ENCODE measurements around the gene GFOD2.

GFOD2 gene

DNA sequence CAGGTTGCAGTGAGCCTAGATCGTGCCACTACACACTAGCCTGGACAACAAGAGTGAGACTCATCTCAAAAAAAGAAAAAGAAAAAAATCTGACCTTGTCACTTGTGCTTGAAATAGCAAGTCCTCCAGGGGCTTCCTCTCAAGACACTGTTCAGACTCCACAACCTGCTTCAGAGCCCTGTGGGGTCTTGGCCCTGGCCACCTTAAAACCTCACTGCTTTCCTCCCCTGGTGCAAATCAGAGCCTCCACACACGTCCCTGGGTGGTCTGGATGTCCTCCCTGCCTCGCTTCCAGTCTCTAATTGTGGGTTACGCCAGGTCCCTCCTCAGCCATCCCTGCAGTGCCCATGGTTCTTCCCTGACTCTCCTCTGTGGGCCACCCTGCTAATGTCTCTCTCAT, 63.8 kb downstream of the GFOD2 start:
- POLR2A ChIA-PET (ENCODE audit: low non-redundant PET), result no interaction called here
- H3K27ac ChIP-seq, result no peak overlapping the region
- CTCF ChIA-PET, result no interaction called here
- TF ChIP-seq, protein P1, sequence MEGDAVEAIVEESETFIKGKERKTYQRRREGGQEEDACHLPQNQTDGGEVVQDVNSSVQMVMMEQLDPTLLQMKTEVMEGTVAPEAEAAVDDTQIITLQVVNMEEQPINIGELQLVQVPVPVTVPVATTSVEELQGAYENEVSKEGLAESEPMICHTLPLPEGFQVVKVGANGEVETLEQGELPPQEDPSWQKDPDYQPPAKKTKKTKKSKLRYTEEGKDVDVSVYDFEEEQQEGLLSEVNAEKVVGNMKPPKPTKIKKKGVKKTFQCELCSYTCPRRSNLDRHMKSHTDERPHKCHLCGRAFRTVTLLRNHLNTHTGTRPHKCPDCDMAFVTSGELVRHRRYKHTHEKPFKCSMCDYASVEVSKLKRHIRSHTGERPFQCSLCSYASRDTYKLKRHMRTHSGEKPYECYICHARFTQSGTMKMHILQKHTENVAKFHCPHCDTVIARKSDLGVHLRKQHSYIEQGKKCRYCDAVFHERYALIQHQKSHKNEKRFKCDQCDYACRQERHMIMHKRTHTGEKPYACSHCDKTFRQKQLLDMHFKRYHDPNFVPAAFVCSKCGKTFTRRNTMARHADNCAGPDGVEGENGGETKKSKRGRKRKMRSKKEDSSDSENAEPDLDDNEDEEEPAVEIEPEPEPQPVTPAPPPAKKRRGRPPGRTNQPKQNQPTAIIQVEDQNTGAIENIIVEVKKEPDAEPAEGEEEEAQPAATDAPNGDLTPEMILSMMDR (conservative IDR thresholded peaks at IDR 0.05; ENCODE audit: low read depth), result no peak
- no peak for DNase-seq (ENCODE audit: low spot score)

DNA sequence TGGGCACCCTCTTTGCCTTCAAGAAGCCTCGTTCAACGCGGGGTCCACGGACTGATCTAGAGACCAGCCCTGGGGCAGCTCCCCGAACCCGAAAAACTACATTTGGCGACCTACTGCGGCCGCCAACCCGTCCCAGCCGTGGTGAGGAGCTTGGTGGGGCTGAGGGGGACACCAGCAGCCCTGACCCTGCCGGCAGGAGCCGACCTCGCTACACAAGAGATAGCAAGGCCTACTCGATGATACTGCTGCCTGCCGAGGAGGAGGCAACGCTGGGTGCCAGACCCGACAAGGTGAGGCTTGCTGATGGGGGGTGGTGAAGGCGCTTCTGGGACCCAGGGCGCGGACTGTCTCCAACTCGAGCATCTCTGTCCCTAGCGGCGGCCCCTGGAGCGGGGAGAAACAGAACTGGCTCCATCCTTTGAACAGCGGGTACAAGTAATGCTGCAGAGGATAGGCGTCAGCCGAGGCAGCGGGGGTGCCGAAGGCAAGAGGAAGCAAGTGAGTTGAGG, 64.7 kb downstream of the GFOD2 start:
- TF ChIP-seq, protein P1 (conservative IDR thresholded peaks at IDR 0.05; ENCODE audit: low read depth), result no peak
- ChIA-PET CTCF (no interaction called here), POLR2A (ENCODE audit: low non-redundant PET) (no interaction called here)
- H3K27ac ChIP-seq, result no peak overlapping the region
- DNase-seq (ENCODE audit: low spot score), result no peak

DNA sequence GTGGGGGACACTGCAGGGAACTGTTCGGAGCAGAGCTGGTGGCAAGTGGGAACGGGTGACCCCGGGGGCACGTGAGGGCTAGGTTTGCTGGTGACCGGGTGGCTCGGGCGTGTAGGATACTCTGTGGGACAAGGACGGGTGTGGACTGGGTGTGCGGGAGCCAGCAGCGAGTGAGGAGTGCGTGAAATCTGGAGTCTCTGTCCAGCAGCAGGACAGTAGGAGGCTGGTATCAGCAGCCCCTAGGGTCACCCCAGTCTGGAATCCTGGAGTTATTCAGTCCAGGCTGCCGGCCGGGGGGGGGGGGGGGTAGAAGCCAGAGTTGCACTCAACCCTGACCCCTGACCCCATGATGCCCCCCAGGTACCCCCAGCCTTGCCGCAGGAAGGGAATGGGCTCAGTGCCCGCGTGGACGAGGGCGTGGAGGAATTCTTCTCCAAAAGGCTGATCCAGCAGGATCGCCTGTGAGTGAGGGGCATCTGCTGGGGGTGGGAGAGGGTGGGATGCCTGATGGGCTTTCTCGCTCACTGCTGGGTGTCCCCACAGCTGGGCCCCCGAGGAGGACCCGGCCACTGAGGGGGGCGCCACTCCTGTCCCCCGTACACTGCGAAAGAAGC, 65.2 kb downstream of the GFOD2 start:
- TF ChIP-seq, protein P1 (conservative IDR thresholded peaks at IDR 0.05; ENCODE audit: low read depth), result no peak
- POLR2A ChIA-PET (ENCODE audit: low non-redundant PET), result no interaction called here
- no peak overlapping the region for H3K27ac ChIP-seq
- no peak for DNase-seq (ENCODE audit: low spot score)
- CTCF ChIA-PET, result no interaction called here

DNA sequence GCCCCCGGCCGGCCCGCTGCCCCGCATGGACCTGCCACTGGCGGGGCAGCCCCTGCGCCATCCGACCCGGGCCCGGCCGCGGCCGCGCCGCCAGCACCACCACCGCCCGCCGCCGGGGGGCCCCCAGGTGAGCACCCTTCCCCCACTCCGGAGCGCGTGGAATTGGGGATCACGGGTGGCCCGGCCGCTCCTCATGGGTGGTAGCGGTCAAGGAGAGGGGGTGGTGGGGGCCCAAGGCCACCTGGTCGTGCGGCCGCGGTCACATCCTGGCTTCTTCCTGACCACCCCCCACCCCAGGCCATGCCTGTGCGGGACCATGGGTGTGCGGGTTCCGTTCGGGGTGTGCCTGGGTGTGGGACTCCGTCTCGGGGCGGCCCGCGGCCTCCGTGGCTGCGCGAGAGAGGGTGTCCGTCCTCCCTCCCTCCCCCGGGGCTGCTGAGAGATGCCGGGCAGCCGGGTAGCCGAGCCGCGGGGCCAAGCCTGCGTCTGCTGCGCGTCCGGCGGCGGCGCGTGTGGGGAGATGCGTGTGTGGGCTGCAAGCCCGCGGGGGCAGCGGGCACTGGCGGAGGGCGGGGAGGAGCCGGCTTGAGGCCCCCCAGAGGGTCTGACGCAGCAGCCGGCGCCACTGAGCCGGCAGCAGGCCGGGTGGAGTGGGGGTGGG, 65.9 kb downstream of the GFOD2 start:
- ChIA-PET CTCF (interaction anchor here (0.9 to 1.1 kb wide), 2 partner anchors 90 to 132 kb away, joined by 3 to 4 read pairs; no protein-coding TSS in a partner anchor), POLR2A (ENCODE audit: low non-redundant PET) (no interaction called here)
- DNase-seq (ENCODE audit: low spot score), result no peak
- no peak overlapping the region for H3K27ac ChIP-seq
- TF ChIP-seq, protein P1 (conservative IDR thresholded peaks at IDR 0.05; ENCODE audit: low read depth), result peak; percentile 37

DNA sequence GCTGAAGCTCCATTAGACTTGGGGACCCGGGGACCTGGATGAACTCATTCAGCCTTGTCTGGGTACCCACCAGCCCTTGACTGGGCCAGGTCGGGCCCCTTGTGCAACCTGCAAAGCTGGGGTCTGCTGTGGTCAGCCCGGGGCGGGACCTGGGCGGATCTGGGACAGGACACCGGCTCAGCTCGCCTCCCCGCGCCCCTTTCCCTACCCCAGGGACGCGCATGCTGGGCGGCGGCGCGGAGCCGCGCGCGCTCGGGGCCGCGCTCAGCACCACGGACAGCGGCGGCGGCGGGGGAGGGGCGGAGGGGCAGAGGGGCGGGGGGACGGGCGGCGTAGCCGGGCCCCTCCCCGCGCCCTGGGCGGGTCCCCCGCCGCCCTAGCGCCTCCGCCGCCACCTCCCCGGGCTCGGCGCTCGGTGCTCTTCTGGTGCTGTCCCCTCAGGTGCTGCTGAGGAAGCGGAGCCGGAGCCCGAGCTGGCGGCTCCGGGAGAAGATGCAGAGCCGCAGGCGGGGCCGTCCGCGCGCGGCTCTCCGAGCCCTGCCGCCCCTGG, 66.5 kb downstream of the GFOD2 start:
- DNase-seq (ENCODE audit: low spot score), result peak; percentile 66
- H3K27ac ChIP-seq, result no peak overlapping the region
- CTCF ChIA-PET, result interaction anchor here (0.6 to 1.1 kb wide), 4 partner anchors 20 to 210 kb away, joined by 3 to 4 read pairs (median 3); no protein-coding TSS in a partner anchor
- TF ChIP-seq, protein P1 (conservative IDR thresholded peaks at IDR 0.05; ENCODE audit: low read depth), result no peak
- POLR2A ChIA-PET (ENCODE audit: low non-redundant PET), result no interaction called here

DNA sequence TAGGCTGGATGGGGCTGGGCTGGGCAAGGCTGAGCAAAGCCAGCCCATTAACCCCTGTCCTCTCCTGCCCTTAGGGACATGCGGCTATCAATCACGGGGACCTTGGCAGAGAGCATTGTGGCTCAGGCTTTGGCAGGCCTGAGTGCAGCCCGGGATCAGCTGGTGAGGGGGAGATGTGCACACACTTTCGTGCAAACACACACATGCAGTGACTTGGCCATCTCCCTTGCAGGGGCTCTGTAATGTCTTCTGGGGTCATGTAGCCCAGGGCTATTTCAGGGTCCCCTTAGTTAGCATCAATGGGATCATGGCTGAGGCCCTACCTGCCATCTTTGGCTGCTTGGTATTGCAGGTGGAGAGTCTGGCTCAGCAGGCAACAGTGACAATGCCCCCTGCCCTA, 67.3 kb downstream of the GFOD2 start:
- H3K27ac ChIP-seq, result no peak overlapping the region
- no peak for DNase-seq (ENCODE audit: low spot score)
- ChIA-PET POLR2A (ENCODE audit: low non-redundant PET) (no interaction called here), CTCF (interaction anchor here (0.5 to 1.1 kb wide), 7 partner anchors 21 to 209 kb away, joined by 3 to 6 read pairs (median 4); no protein-coding TSS in a partner anchor)
- TF ChIP-seq, protein P1 (conservative IDR thresholded peaks at IDR 0.05; ENCODE audit: low read depth), result no peak

Measured in RWPE1 (cell line).